Mononuclear cell (primary cell): ENCODE measurements around the gene PTH2. TPM values are rescaled to one million over a fixed set of nuclear protein-coding genes. Genes with fewer than 3 reads are reported as not detected.

Source experiments
- H3K27me3 ChIP-seq: 2 replicates; pipeline ENCODE4 v1.6.0; 2011; ENCODE audit warnings: low read length, control low read depth; ENCODE audit not compliant: insufficient read depth
- H3K4me1 ChIP-seq: 2 replicates; pipeline ENCODE4 v1.5.1; 2011; ENCODE audit warnings: mild to moderate bottlenecking, low read length, control low read depth; ENCODE audit not compliant: insufficient read depth
- H3K4me3 ChIP-seq: 2 replicates; pipeline ENCODE4 v1.5.1; 2011; ENCODE audit warnings: mild to moderate bottlenecking, low read length, moderate library complexity
- H3K9me3 ChIP-seq: 2 replicates; pipeline ENCODE4 v1.5.1; 2011; ENCODE audit warnings: low read depth, mild to moderate bottlenecking, control low read depth, low read length
- total RNA-seq: library from RNA; depleted of rRNA; stranded (reverse); fragments of >200 nt; gene quantifications from one replicate; pipeline ENCODE4 v1.2.3, GENCODE V29; 2012

Gene PTH2
- total RNA-seq, 1 donor, result not detected

DNA sequence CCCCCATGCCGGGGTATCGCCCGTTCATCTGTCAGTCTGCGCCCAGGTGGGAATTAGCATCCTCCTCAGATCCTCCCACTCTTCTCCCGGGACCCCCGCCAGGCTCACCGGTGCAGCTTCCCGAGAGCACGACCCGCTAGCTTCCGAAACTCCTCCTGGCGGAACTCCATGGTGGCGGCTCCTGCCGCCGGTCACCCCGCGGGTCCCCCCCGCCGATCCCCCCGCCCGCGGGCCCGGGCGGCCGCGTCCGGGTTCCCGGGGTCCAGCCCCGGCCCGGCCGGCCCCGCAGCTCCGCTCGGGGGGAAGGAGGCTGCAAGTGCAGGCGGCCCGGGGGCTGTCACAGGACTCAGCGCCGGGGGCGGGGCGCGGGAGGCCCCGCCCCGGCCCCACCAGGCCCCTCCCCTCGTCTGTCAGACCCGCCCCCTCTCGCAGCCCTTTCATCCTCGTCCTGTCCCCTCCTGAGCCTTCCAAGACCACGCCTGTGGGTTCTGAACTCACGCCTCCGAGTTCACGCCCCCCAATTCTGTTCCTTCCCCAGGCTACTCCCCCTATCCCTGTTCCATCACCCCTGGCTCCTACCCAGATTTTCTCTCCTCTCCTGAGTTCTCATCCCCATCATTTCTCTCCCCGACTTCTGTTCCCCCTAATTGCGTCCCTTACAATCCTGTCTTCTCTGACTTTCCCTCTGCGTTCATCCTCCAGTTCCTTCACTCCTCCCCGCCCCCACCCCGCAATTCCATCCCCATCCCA lies 18.1 kb upstream of the PTH2 start, which contains the start of gene SLC17A7:
Gene SLC17A7, minus strand, starts transcription at position 318 of the 750 bp plus-strand sequence. Its CDS starts 148 bp downstream, at position 170.
- Histone ChIP-seq H3K4me1 (peaks cover 42% of the 10 kb centered on the region), H3K9me3 (no peaks in the 10 kb centered on the region), H3K4me3 (no peak within 1 kb of the TSS), H3K27me3 (peaks cover 57% of the 10 kb centered on the region)

DNA sequence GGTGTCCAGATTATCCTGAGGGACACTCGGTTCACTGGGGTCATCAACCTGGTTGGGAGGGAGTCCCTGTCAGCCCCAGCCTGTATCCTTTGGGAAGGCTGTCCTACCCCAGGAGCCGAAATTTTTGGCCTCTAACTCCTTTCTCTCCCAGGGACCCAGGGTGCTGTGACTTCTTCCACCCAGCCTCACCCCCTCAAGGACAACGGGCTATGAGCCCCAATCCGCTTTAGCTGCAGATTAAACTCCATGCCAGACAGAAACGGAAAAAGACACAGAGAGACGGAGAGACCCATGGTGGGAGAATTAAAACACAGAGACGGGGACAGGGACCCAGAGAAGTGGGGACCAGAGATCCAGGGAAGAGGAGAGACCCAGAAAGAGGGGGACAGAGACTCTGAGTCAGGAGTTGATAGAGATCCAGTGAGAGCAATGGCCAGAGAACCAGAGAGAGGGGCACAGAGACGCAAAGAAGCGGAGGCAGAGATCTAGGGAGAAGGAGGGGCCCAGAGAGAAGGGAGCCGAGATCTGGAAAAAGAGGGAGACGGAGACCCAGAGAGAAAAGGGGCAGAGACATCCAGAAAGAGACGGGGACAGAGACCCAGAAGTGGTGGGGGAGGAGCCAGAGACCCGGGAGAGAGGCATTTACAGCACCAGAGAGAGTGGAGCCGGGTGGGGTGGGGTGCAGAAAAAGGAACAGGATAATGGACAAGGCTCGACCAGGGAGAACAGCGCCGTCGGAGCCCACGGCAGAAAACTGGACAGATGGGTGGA lies 17.4 kb upstream of the PTH2 start:
- Histone ChIP-seq H3K4me1 (peaks cover 42% of the 10 kb centered on the region), H3K27me3 (peaks cover 65% of the 10 kb centered on the region), H3K4me3 (no peak overlapping the region), H3K9me3 (no peaks in the 10 kb centered on the region)

DNA sequence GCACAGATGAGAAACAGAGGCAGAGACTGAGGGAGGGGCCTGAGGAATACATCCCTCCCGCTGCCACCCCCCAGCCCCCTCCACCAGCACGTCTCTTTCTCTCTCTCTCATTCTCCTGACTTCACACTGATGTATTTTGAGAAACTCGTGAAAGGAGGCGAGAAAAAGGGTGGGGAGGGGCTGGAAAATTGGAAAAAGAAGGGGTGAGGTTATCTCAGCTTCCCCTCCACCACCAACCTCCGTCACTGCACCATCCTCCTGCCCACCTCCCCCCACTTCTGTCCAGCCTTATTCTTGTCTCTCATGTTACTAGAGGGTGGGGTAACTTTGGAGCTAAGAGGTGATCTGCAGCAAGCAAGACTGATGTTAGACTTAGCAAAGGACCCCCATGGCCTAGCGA lies 16.6 kb upstream of the PTH2 start:
- Histone ChIP-seq H3K4me3 (no peak overlapping the region), H3K27me3 (peaks cover 73% of the 10 kb centered on the region), H3K9me3 (no peaks in the 10 kb centered on the region), H3K4me1 (peaks cover 34% of the 10 kb centered on the region)

GRCh38 chr19:49438261-49438660 lies 15.0 kb upstream of the PTH2 start:
- peaks cover 26% of the 10 kb centered on the region for H3K4me1 ChIP-seq
- peaks cover 87% of the 10 kb centered on the region for H3K27me3 ChIP-seq
- no peaks in the 10 kb centered on the region for H3K9me3 ChIP-seq
- no peak overlapping the region for H3K4me3 ChIP-seq

DNA sequence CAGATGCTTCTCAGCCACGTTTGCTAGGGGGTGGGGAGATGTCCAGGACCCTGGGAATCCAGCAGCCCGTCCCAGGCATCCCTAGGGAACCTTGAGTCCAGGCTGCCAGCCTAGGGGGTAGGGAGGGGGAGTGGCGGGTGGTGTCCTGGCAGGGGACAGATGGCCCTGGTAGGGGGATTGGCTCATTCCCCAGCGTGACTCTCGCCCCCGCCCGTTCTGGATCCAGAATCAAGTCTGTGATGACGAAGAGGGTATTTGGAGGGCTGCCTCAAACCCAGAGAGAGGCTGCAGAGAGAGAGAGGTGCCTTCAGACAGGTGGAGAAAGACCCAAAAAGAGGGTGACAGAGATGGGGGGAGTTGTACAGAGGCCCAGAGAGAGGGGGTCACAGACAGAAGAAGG lies 14.0 kb upstream of the PTH2 start:
- Histone ChIP-seq H3K9me3 (no peaks in the 10 kb centered on the region), H3K4me3 (no peak overlapping the region), H3K27me3 (peaks cover 95% of the 10 kb centered on the region), H3K4me1 (peaks cover 24% of the 10 kb centered on the region)

DNA sequence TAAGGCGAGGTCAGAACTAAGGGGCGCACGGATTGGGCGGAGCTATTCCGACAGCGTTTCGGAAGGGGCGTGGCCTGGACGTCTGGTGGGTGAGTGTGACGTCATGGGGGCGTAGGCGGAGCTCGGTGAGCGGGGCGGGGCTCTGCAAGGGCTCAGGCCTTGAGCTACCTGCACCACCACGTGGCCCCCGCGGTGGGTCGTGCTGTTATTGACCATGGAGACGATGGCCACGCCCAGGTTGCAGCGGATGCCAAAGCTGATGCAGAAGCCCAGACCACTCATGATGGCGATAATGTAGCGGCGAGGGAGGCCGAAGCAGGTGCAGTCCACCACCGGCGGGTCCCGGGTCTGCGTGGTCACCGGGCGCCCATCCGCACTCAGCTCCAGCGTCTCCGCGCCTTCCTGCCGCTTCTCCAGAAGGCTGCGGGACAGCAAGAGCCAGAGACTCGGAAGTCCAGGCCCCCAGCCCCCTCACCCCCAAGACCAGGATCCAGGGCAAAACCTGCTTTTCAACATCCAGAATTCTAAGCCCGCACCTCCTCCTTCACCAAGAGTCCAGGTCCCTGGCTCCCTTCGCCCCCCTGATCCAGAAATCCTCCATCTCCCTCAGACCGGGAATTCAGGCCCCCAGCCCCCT lies 13.3 kb upstream of the PTH2 start:
- Histone ChIP-seq H3K27me3 (peaks cover 95% of the 10 kb centered on the region), H3K4me3 (no peak overlapping the region), H3K4me1 (peaks cover 21% of the 10 kb centered on the region), H3K9me3 (no peaks in the 10 kb centered on the region)

- Histone ChIP-seq H3K9me3 (no peaks in the 10 kb centered on the region), H3K27me3 (peaks cover 97% of the 10 kb centered on the region), H3K4me3 (no peak overlapping the region), H3K4me1 (peaks cover 20% of the 10 kb centered on the region)
Measured at GRCh38 chr19:49435670-49436069, 12.4 kb upstream of the PTH2 start.

GRCh38 chr19:49434907-49435583 lies 11.8 kb upstream of the PTH2 start:
- Histone ChIP-seq H3K27me3 (peaks cover 94% of the 10 kb centered on the region), H3K4me3 (no peak overlapping the region), H3K9me3 (no peaks in the 10 kb centered on the region), H3K4me1 (peaks cover 20% of the 10 kb centered on the region)

DNA sequence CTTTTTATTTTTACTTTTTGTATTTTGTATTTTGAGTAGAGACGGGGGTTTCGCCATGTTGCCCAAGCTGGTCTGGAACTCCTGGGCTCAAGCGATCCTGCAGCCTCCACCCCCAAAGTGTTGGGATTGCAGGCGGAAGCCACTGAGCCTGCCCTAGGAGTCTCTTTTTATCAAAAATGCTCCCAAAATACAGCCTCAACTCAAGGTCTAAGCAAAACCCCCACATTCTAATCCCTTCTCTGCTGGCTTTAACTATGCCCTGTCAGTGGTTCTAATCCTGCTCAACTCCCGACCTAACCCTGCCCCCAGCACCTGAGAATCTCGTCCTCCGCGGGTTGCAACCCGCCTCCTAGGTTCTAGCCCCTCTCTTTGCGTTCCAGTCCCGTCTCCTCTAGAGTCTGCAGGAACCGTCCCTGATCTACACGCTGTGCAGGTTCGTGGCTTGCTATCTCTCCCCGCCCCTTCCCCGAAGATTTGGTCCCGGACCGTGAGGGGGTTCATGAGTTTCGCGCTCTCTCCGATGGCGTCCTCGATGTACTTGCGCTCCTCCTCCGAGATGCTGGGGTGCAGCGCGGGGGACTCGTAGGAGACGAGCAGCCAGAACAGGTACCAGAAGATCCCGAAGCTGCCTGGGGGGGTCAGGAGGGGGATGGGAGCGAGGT lies 10.1 kb upstream of the PTH2 start:
- Histone ChIP-seq H3K9me3 (no peaks in the 10 kb centered on the region), H3K4me1 (peaks cover 23% of the 10 kb centered on the region), H3K27me3 (peaks cover 93% of the 10 kb centered on the region)

GRCh38 chr19:49432141-49433073 lies 9.2 kb upstream of the PTH2 start:
- H3K4me1 ChIP-seq, result peaks cover 30% of the 10 kb centered on the region
- H3K27me3 ChIP-seq, result peaks cover 90% of the 10 kb centered on the region
- H3K9me3 ChIP-seq, result no peaks in the 10 kb centered on the region
- no peak overlapping the region for H3K4me3 ChIP-seq

More for the DNA sequence above, 10.1 kb upstream of the PTH2 start:
- no peak overlapping the region for H3K4me3 ChIP-seq

DNA sequence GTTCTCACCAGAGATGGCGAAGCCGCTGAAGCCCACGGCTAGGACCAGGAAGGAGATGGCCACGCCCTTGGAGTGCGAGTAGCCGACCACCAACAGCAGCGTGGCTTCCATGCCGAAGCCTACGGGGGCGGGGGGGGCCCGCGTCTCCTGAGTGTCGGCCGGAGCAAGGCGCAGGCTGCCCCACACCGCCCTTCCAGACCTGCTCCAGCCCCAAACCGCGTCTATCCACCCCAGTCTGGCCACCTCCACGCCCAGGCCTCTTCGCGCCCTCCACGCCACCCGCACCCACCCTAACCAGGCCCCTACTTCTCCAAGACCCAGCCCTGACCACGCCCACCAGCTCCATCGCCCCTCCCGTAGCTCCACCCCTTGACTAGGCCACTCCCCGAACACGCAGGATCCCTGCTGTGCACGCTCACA lies 8.1 kb upstream of the PTH2 start:
- Histone ChIP-seq H3K4me1 (peaks cover 26% of the 10 kb centered on the region), H3K4me3 (no peak overlapping the region), H3K9me3 (no peaks in the 10 kb centered on the region), H3K27me3 (peaks cover 91% of the 10 kb centered on the region)

DNA sequence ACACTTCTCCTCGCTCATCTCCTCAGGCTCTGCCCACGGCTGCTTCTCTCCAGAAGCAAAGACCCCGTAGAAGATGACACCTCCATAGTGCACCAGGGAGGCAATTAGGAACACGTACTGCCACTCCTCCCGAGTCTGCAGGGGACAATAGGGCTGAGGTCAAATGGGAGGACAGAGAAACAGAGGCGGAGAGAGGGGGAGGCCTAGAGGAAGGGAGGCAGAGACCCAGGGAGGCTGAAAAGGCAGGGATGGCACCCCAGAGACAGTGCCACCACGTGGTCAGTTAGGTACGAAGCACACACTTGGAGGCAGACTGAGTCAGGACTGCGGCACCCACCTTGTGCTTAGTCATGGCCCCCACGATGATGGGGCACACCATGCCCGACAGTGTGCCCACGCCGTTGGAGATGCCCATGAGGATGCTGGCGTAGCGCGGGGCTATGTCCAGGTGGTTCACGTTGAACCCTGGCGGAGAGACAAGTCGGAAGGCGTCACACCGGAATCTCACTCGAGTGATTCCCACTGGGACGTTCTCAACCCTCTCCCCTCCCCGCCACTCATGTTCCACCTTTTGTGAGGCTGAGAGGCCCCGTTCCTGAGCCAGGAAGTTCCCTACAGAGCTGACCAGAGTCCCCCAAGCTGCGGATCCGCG lies 7.6 kb upstream of the PTH2 start:
- H3K4me1 ChIP-seq, result peaks cover 29% of the 10 kb centered on the region
- H3K4me3 ChIP-seq, result no peak overlapping the region
- peaks cover 91% of the 10 kb centered on the region for H3K27me3 ChIP-seq
- no peaks in the 10 kb centered on the region for H3K9me3 ChIP-seq

GRCh38 chr19:49430172-49430677 lies 7.0 kb upstream of the PTH2 start:
- Histone ChIP-seq H3K4me1 (peaks cover 29% of the 10 kb centered on the region), H3K27me3 (peaks cover 91% of the 10 kb centered on the region), H3K9me3 (no peaks in the 10 kb centered on the region)

More at GRCh38 chr19:49430172-49430677, 7.0 kb upstream of the PTH2 start:
- no peak overlapping the region for H3K4me3 ChIP-seq
